ENCODE results near the gene CSNK2A1. TPM values are rescaled to one million over a fixed set of nuclear protein-coding genes. Genes with fewer than 3 reads are reported as not detected.

The CSNK2A1 gene
- total and polyA plus RNA-seq, 2 of the 8 experiments (the other 6 are each of a cell fraction or from before 2014, with no cell fraction given): 117 to 260 TPM

GRCh38 chr20:492159-492558 is 51.4 kb downstream of the CSNK2A1 start:
- Histone ChIP-seq H3K79me1 (ENCODE audit: low read depth, low read length) (no peaks in the 10 kb centered on the region), H3K79me2 (ENCODE audit: control insufficient read depth in 1 of 2, insufficient read depth in 2 of 2, low read length in 2 of 2) (no peaks in the 10 kb centered on the region), H3K27ac (ENCODE audit: low read depth, low read length) (no peak overlapping the region), H2BK5ac (ENCODE audit: low read depth, low read length) (no peak overlapping the region), H2AK5ac (ENCODE audit: low read depth, low read length) (no peak overlapping the region), H3K4me1 (replicated peaks in 1 of 4; ENCODE audit: control insufficient read depth in 3 of 4, insufficient read depth in 4 of 4, low read length in 3 of 4) (no peaks in the 10 kb centered on the region), H2BK15ac (ENCODE audit: low read length) (no peak overlapping the region), H3K9ac (replicated peaks in 1 of 4; ENCODE audit: extremely low read depth in 1 of 4, low read depth in 3 of 4, low read length in 3 of 4) (no peak overlapping the region), H2BK20ac (ENCODE audit: low read length) (no peak overlapping the region), H4K91ac (replicated peaks; ENCODE audit: insufficient read length, low read length) (no peak overlapping the region), H2BK120ac (replicated peaks; ENCODE audit: low read depth, low read length) (no peak overlapping the region), H3K27me3 (replicated peaks in 1 of 4; ENCODE audit: control insufficient read depth in 3 of 4, extremely low read depth in 1 of 4, insufficient read depth in 3 of 4, low read length in 3 of 4) (no peaks in the 10 kb centered on the region), H4K8ac (ENCODE audit: extremely low read depth, insufficient read depth, low read length) (no peak overlapping the region), H3K4me2 (ENCODE audit: insufficient read depth in 1 of 2, low read depth in 2 of 2, low read length in 2 of 2) (no peak overlapping the region), H3K4ac (replicated peaks; ENCODE audit: insufficient read length, low read depth, low read length) (no peak overlapping the region), H3K14ac (ENCODE audit: insufficient read length) (no peak overlapping the region), H3K9me3 (ENCODE audit: insufficient read depth in 2 of 2, low read depth in 1 of 2, low read length in 1 of 2) (no peaks in the 10 kb centered on the region), H3K23me2 (ENCODE audit: low read depth, low read length) (no peaks in the 10 kb centered on the region), H2AFZ (ENCODE audit: low read length) (no peak overlapping the region), H4K20me1 (replicated peaks in 1 of 2; ENCODE audit: control insufficient read depth in 1 of 2, insufficient read depth in 2 of 2, low read length in 2 of 2) (peaks cover 2 to 3% of the 10 kb centered on the region in 2 experiments), H3K4me3 (ENCODE audit: extremely low read depth in 1 of 4, insufficient read depth in 2 of 4, low read depth in 3 of 4, low read length in 4 of 4) (no peak overlapping the region), H3K18ac (ENCODE audit: extremely low read depth, low read length) (no peak overlapping the region), H4K5ac (ENCODE audit: insufficient read length, low read depth, low read length) (no peak overlapping the region), H3K36me3 (ENCODE audit: control insufficient read depth in 2 of 4, insufficient read depth in 4 of 4, low read length in 3 of 4) (peaks cover 40 to 97% (median 80%) of the 10 kb centered on the region in 4 experiments), H2BK12ac (ENCODE audit: low read depth, low read length) (no peak overlapping the region), H3K23ac (ENCODE audit: insufficient read length) (no peak overlapping the region), H3K56ac (replicated peaks; ENCODE audit: insufficient read length, low read depth, low read length) (no peak overlapping the region)
- 94% methylated on average over 5 of the region's 5 CpGs; no CpG with 5 or more reads in 1 of the 2 experiments for WGBS, 2 experiments (ENCODE audit: extremely low coverage in 1 of 2, insufficient coverage in 1 of 2, insufficient read length in 1 of 2, insufficient replicate concordance in 2 of 2, low coverage in 1 of 2, low lambda C conversion rate in 2 of 2, missing lambda C conversion rate in 1 of 2)
- CTCF ChIA-PET (ENCODE audit: partially characterized antibody): interaction anchor here (0.6 to 1.4 kb wide), 7 partner anchors 10 to 153 kb away, joined by 3 to 5 read pairs (median 4); no protein-coding TSS in a partner anchor
- POLR2A ChIA-PET (ENCODE audit: partially characterized antibody): interaction anchor here (0.6 to 1.1 kb wide), 5 partner anchors 10 to 261 kb away, joined by 3 to 5 read pairs (median 3); no protein-coding TSS in a partner anchor
- DNase-seq (ENCODE audit: low read depth in 1 of 2, low spot score in 2 of 2): no peak
- FAIRE-seq: no peak
- no peak for TF ChIP-seq RBBP5 (IDR thresholded peaks at IDR 0.05; ENCODE audit: borderline replicate concordance, low read depth, low read length)
- TF ChIP-seq POLR2AphosphoS5 (IDR thresholded peaks at IDR 0.05; ENCODE audit: low read depth, low read length): no peak
- no peak for TF ChIP-seq HDAC6 (IDR thresholded peaks at IDR 0.05; ENCODE audit: low read depth, low read length)
- no peak for TF ChIP-seq KDM5A (IDR thresholded peaks at IDR 0.05; ENCODE audit: low read length)
- no peak for TF ChIP-seq GTF2F1 (IDR thresholded peaks at IDR 0.05; ENCODE audit: borderline replicate concordance, low read depth, low read length)
- TF ChIP-seq TAF1 (IDR thresholded peaks at IDR 0.05; ENCODE audit: low read depth, low read length): no peak
- no peak for TF ChIP-seq SRF (IDR thresholded peaks at IDR 0.05; ENCODE audit: low read depth, low read length)
- TF ChIP-seq FOSL1 (IDR thresholded peaks at IDR 0.05; ENCODE audit: insufficient read depth, low read depth, low read length): no peak
- no peak for TF ChIP-seq USF2 (IDR thresholded peaks at IDR 0.05; ENCODE audit: low read length)
- no peak for TF ChIP-seq SAP30 (IDR thresholded peaks at IDR 0.05; ENCODE audit: insufficient read depth, insufficient replicate concordance, low read length)
- TF ChIP-seq MAFK (IDR thresholded peaks at IDR 0.05; ENCODE audit: low read depth, low read length): no peak
- no peak for TF ChIP-seq TCF12 (IDR thresholded peaks at IDR 0.05; ENCODE audit: low read depth, low read length)
- no peak for TF ChIP-seq KDM1A (IDR thresholded peaks at IDR 0.05; ENCODE audit: borderline replicate concordance, low read length)
- TF ChIP-seq TAF7 (optimal IDR thresholded peaks at IDR 0.05; ENCODE audit: borderline replicate concordance, low read depth, low read length): no peak

All from H1 (cell line).